HG03469 (cell line): ENCODE data around the gene CAPN13.

Experiments used
- ATAC-seq: cut with Tn5 transposase; IDR thresholded peaks from one replicate; pipeline ENCODE4 v1.9.1; 2021; ENCODE audit warnings: mild to moderate bottlenecking, moderate library complexity, moderate number of reproducible peaks; ENCODE audit not compliant: unreplicated experiment

Gene CAPN13

DNA sequence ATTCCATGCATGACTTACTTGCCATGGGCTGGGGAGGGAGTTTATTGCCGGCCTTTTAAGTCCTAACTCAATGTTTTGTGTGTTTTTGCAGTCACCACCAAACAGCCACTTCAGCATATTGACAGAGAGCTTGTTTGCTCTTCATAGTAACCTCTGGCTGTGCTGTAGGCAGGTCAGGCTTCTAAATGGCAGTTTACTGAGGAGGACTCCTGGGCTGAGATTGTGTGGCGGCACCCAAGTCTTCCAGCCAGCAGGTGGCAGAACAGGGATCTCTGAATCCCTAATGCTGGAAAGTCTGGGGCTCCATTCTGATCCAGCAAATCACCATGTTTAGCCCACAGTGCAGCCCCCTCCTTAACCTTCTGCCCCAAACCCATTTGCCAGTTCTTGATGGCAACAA is 121.2 kb downstream of the CAPN13 start:
- no peak for ATAC-seq

DNA sequence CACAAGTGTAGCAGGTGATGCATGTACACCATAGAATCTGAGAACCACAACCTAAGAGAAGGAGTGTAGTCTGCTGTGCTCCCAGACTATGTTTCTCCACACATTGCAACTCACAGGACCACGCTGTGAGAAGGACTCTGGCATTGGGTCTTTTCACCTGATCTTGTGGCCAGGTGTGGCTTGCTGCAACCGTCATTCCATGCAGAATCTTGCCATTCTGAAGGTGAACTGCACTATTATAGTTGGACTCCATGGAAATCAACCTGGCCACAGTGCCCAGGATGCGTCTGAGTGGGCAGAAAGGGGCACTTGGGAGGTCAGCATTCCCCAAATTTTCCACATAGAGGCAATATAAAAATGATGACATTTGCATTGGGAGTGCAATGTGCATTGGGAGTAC is 122.2 kb downstream of the CAPN13 start:
- no peak for ATAC-seq

DNA sequence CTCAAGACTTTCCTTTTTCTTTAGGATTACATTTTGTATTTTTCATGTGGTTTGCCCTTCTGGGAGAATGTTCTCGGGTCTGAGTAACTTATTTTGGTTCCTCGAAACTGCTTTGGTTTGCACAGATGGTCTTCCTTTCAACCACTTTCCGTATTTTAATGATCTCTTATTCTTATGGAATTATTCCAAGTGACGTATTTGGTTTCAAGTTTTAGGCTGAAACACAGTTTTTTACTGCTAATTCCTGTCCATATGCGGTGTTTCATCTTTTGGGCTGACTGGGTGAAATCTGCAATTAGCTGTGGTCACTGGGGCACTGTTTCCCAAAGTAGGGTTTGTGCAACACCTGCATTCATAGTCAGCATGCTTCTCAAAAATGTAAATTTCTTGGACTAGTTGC is 122.7 kb downstream of the CAPN13 start:
- ATAC-seq, result no peak

DNA sequence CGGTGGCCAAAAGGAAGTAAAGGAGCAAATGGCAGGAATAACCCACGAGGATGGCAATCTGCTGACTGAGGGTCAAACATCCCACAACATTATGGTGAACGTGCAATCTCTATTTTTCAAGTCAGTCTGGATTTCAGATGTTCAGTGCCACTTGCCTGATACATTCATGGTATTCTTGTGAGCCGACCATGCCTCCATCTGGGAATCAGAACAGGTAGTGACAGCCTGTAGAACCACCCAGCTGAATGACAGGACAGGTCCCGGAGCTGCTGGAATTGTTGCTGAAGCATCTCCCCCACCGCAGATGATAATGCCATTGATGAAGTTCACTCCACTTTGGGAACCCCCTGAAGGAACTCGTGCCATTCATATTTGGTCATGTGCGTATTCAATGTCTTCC is 123.2 kb downstream of the CAPN13 start:
- ATAC-seq, result no peak

DNA sequence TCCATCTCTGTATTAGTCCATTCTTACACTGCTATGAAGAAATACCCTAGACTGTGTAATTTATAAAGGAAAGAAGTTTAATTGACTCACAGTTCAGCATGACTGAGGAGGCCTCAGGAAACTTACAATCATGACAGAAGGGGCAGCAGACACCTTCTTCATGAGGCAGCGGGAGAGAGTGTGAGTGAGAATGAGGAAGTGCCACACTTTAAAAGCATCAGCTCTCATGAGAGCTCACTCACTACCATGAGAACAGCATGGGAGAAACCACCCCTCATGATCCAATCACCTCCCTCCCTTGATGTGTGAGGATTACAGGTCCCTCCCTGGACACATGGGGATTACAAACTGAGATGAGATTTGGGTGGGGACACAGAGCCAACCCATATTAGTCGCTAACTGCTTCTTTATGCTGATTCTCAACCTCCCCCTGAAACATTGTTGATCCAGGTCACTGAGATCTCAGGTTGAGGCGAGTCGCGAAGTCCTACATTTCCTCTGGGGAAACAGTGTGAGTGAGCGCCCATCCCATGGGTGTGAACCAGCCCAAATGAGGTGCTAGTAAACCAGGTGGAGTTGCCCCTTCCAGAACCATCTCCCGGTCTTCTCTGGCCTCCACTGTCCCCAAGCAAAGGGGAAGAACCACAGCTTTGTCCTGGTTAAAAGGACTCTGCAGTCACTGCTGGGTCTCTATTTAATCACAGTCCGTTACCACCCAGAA is 123.8 kb downstream of the CAPN13 start:
- no peak for ATAC-seq

DNA sequence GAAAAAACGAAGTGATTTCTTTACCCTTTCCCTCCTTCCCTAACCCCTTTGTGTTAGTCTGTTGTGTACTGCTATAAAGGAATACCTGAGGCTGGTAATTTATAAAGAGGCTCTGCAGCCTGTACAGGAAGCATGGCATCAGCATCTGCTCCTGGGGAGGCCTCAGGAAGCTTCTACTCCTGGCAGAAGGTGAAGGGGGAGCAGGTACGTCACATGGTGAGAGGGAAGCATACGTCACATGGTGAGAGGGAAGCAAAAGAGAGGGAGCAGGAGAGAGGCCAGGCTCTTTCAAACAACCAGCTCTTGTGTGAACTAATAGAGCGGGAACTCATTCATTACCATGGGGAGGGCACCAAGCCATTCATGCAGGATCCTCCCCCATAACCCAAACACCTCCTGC is 126.2 kb downstream of the CAPN13 start:
- ATAC-seq, result no peak

DNA sequence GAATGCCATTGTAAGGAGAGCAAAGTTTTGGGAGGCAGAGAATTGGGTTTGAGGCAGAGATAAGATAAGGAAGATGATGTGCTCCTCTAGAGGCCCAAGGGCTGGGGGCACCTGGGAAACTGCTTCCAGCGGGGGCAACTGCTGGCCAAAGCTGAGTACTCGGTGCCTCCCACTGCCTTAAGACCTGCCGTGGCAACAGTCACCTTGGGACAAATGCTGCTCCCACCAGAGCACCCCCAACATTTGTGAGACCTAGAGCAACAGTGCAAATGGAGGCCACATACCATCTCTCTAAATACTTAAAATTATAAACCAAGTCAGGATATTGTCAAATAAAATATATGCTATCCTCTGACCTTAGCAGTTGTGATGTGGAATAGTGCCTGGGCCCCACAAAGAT is 127.1 kb downstream of the CAPN13 start:
- no peak for ATAC-seq

DNA sequence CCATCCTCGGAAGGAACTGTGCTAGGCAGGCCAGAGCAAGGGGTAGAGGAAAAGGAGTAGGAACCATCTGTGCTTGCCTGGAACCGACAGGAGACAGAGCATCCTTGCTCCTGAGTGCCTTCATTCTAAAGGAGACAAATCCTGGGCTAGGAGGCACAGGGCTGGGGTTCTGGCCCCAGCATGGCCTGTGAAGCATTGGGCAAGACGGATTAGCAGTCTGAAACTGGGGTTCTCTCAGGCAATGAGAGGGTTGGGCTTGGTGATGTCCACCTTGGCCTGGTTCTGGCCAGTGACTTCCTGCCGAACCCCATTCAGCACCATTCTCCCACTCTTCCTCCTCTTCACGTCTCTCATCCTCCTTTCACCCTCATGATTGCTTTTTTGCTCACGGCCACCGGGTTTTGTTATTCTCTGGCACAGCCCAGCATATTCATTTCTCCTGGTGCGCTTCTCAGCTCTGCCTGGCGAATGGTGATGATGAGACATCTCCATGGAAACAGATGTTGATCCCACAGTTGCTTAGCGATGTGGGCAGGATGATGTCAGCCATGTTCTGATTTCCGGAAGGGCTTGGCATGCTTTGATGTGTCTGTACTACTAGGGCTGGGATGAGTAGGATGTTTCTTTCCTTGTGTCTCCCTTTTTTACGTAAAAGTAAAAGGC is 127.7 kb downstream of the CAPN13 start:
- no peak for ATAC-seq

DNA sequence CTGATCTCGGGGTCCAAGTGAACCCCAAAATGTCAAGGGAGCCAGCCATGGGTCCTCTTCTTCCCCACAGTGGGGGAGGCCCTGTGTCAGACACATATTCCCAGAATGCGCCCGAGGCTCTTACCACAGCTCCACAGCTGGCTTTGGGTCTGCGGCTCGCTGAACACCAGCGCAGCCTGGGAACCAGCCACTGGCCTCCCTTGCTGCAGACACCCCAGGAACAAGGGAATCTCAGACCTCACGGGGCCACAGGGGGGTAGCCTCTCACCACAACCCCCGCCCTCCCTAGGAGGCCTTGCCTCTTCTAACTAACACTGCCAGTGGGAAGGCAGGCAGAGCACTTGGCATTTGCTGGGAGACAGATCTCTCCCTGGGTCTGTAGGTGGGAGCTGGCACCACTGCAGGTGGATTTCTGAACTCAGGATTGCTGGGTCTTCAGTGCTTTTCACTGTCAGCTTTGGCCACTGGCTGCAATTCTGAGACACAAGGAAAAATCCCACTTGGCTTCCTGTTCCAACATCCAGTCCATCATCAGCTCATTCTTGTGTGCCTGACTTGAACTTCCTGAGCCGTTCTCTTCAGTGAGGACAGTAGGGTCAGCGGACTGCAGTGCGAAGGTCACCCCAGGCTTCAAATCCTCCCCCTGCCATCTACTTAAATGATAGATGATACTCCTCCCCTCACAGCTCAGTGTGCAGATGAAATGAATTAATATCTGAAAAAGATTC is 128.7 kb downstream of the CAPN13 start:
- no peak for ATAC-seq

DNA sequence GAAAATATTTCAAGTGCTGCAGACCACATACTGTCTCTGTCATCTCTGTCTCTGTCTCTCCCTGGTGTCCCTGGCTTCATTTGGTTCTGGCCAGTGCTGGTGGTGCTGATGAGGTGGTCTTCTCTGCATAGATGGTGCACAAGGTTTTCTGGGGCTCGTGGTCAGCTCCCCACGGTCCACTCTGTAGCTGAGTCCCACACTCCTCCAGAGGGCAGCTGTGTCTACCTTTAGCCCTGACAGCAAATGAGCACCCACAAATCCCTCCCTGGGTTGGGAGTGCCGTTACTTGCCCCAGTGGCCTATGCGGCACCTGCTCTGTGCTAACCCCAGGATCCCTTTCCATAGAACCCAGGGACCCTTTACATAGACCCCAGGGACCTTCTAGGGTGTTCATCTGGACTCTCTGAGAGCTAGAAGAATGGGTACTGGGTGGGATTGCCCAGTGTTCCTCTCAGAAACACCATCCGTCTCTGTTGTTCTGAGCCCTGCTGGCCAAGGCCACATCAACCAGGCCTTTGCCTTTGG is 129.3 kb downstream of the CAPN13 start:
- ATAC-seq, result no peak

DNA sequence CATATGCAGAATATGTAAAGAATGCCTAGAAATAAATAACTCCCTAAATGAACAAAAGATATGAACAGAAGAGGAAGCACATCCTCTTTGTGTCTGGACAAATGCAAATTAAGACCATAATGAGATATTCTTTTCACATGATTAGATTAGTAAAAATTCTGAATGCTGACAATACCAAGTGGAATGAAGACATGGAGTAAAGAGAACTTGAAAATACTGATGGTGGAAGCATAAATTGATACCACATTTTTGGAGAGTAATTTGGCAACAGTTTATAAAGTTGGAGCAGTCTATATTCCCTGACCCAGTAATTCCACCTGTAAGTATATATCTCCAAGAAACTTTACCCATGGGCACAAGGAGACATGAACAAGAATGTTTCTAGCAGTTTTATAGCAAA is 130.0 kb downstream of the CAPN13 start:
- ATAC-seq, result no peak

DNA sequence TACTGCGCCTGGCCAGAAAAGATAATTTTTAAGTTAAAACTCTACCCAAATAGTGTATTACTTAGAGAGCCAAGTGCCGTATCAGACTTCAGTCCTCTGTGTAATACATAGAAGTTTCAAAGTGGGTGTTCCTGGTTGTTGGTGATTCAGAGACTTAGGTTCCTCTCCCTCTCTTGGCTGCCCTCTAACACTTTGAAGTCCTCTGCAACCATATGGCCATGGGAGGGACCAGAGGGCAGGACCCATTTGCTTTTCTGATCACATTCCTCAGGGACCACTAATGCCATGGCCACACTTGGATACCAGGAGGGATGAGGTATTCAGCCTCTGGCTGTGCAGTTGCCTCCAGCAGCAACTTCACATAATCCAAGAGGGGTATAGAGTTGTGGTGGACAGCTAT is 131.5 kb downstream of the CAPN13 start:
- ATAC-seq, result no peak

DNA sequence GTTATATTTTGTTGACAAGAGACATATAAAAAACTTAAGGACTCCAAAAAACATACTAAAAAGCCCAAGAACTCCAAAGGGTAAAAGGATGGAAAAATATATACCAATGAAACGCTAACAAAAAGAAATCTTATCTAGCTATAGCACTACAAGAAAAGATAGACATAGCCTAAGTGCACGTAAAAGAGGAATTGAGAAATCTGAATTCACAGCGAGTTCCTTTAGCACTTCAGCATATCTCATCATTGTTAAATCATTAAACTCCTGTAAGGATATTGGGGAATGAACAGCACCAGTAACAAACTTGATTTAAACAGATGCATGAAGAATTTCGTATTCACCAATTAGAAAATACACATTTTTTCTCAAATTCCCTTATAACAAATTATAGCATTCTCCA is 134.1 kb downstream of the CAPN13 start:
- no peak for ATAC-seq
